ENCODE measurements around the gene HSPB8. TPM values are rescaled to one million over a fixed set of nuclear protein-coding genes. Genes with fewer than 3 reads are reported as not detected.

The HSPB8 gene
- total RNA-seq, 6 experiments from 2014 or later, result 0.68 to 15.9 (median 2.5) TPM

DNA sequence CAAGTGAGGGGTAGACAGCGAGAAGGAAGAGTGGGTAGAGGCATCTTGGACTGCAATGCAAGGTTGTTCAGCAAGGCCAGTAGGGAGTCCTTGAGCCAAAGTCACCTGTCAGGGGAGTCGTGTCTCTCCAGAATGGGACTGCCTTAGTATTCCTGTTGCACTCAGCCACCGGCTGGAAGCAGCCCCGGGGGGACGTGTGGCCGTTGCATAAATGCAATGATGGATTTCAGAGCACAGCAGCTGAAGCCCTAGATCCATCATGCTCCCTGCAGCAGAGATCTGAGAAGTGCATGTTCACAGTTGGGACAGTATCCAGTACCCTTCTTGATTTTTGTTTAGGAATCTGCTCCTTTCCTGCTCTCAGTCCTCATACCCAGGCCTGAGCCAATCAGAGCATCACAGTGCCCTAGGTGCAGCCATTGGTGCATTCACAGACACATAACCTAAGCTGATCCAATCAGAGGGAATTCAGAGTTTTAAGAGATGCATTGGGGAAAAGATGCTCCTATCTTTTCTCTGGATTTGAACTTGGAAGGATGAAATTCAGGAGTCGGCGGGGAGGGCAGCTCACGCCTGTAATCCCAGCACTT, 62.9 kb downstream of the HSPB8 start:
- Histone ChIP-seq H3K36me3 (no peaks in the 10 kb centered on the region), H3K27me3 (no peaks in the 10 kb centered on the region), H3K4me1 (peaks cover 0 to 12% (median 0%) of the 10 kb centered on the region in 4 donors), H3K4me3 (no peak overlapping the region), H3K9me3 (no peaks in the 10 kb centered on the region), H3K27ac (no peak overlapping the region)
- WGBS (ENCODE audit: insufficient coverage, low coverage, low lambda C conversion rate, missing lambda C conversion rate), result 73% methylated on average over 3 of the region's 9 CpGs
- no peak for ATAC-seq
- no peak for TF ChIP-seq POLR2A (IDR thresholded peaks at IDR 0.05)
- TF ChIP-seq, protein P1, sequence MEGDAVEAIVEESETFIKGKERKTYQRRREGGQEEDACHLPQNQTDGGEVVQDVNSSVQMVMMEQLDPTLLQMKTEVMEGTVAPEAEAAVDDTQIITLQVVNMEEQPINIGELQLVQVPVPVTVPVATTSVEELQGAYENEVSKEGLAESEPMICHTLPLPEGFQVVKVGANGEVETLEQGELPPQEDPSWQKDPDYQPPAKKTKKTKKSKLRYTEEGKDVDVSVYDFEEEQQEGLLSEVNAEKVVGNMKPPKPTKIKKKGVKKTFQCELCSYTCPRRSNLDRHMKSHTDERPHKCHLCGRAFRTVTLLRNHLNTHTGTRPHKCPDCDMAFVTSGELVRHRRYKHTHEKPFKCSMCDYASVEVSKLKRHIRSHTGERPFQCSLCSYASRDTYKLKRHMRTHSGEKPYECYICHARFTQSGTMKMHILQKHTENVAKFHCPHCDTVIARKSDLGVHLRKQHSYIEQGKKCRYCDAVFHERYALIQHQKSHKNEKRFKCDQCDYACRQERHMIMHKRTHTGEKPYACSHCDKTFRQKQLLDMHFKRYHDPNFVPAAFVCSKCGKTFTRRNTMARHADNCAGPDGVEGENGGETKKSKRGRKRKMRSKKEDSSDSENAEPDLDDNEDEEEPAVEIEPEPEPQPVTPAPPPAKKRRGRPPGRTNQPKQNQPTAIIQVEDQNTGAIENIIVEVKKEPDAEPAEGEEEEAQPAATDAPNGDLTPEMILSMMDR (IDR thresholded peaks at IDR 0.05), result no peak
- DNase-seq, result no peak
- intact Hi-C loops (cut with DNase I), result no loop called here

Other genes starting within 250 kb of the HSPB8 start
- gene SRRM4, start 197.4 kb upstream of the HSPB8 start, total RNA-seq, result not detected
- gene CCDC60, start 155.8 kb downstream of the HSPB8 start, total RNA-seq, result not detected

Measured in right lobe of liver (tissue), 6 donors.